Stimulated activated CD4-positive, alpha-beta T cell treated with anti-CD3 and anti-CD28 coated beads, Interleukin-2, amount 100 ng/mL, for 24 hours (primary cell): ENCODE data around the gene STS.
"Not testable (repeated sequence)": the region's sequence is repeated elsewhere in the genome, so short reads cannot be mapped to it uniquely, and the experiment has no call there.

Experiments
- DNase-seq, 2 donors: peaks; one replicate each; pipeline ENCODE4 v3.0.0-alpha.2; 2020

Gene STS

DNA sequence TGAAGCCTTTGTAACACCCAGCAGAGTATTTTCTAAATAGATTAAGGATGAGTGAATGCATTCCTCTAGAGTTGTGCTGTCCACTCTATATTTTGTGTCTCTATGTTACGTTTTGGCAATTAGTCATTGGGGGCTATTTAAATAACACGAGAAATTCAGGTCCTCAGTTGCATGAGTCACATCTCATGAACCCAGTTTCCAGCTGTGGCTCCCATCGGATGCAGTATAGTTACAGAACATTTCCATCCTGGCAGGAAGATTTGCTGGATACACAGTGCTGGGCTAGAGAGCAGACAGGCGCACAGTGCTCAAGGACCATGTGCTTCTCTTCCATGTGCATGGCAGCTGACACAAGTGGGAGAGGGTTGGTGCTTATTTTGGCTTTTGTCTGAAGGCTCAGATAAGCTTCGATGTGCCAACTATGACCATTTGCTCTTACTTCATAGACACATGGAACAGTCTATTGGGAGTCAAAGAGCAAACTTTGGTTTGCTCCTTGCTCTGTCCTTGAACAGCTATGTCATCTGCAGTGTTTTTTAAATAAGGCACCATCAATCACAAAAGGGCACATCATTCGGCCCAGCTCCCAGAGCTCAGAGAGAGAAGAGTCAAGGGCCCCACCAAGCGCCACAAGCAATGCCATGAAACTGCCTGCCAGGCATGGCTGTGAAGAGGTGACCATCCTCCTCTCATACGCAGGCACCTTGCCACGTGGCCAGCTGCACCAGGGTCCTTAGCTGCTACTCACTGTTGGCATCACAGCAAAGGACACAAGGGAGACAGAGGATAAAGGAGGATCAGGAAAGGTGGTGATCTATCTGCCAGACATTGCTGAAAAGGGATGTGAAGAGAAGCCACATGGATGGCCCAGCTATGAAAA, 8.1 kb upstream of the STS start:
- no peak for DNase-seq

DNA sequence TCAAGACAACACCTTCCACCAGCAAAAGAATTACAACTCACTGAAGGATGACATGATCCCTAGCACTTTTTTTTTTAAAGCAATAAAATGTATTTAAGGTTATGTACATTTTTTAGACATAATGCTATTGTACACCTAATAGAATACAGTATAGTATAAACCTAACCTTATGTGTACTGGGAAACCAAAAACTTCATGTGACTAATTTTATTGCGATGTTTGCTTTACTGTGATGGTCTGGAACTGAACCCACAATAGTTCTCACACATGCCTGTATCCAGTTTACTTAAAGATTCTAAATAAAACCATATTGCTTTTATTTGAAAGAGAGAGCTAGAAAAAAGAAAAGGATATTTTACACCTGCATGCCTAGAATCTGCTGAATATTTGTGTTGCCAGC, 4.4 kb upstream of the STS start:
- no peak for DNase-seq

GRCh38 chrX:7143941-7144525, 3.5 kb upstream of the STS start:
- no peak for DNase-seq

- no peak for DNase-seq
Observed at GRCh38 chrX:7145454-7145853, 2.1 kb upstream of the STS start.

DNA sequence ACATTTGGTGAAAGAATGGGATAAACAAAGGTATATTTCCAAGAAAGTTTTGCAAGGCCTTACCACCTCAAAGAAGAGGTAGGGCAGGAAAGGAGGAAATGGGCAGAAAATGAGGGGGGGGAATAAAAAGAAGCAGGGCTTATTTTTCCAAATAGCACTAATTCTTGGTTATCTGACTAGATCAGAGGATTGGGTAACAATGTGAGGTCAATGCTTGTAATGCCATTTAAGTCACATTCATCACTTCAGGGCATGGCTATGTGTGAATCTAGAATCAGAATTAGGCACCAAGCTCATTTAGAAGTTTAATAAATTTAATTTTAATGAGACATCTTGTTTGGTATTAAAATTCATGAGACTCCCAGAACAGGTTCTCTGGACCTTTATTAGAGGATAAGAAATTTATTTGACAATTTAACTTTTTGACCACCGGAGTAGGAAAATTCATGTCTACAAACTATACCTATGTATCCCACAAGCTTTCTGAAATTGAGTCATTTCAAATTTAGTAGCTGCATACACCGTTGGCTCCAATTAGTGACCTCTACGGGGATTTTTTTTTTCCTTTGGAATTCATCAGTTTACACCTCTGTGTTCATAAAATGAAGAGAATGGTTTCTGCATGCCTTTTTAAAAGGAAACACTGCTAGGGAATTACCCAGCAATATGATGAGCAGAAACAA, 1.4 kb upstream of the STS start:
- DNase-seq, result no peak

- peak in 1 of 2 donors; percentile 6 for DNase-seq
Observed at GRCh38 chrX:7146703-7147412, 654 bp upstream of the STS start.

DNA sequence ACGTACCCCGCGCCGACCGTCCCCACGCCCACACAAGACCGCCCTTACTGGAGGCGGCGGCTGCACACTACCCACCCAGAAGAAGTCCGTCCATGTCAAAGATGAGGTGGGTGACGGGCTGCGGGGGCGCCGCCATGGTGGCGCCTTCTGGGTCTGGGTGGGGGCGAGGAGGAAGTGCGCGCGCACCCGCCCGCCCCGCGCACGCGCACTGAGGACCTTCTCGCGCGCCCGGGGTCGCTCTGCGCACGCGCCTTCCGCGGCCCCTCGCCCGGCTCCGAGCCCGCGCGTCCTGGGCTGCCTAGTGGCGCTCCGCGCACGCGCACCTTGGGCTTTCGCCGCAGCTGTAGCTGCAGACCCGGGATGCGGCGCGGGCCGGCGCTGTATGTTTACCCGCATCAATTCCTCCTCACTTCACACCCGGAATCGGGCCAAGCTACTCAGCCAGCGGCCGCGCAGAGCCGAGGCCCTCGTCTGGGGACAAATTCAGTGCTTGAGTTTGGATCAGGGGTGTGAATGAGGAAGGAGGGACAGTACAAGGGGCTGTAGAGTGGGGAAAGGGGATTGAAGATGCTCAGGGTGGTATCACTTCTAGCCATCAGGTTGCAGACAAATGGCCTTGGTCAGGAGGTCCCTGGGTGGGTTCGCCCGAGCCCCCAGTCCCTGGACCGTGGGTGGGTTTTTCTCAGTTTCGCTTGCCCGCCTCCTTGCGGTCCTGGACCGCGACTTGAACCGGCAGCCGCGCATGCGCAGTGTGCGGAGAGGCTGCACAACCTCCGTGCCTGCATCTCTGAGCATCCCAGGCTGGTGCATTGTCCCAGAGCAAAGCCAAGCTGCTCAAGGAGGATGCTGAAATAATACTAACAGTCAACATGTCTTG, 704 bp downstream of the STS start, which contains the start of gene PUDP:
TSS of gene PUDP (minus strand) at position 176 of the 877 bp plus-strand sequence. CDS start at position 136, 40 bp downstream.
- peak; percentile 81 for DNase-seq

DNA sequence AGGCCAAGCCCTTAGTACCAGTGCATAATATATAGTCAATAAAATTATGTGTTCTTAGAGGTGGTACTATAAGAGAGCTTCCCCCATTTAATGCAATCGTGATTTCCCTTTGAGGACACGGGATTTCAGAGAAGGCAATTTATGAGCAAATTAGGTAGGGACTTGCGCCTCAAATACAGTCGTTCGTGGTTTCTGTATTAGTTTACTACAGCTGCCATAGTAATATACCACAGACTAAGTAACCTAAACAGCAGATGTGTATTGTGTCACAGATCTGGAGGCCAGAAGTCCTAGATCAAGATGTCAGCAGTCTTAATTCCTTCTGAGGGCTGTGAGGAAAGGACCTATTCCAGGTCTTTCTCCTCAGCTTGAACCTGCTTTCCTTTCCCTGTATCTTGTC, 1.9 kb downstream of the STS start:
- DNase-seq, result no peak

DNA sequence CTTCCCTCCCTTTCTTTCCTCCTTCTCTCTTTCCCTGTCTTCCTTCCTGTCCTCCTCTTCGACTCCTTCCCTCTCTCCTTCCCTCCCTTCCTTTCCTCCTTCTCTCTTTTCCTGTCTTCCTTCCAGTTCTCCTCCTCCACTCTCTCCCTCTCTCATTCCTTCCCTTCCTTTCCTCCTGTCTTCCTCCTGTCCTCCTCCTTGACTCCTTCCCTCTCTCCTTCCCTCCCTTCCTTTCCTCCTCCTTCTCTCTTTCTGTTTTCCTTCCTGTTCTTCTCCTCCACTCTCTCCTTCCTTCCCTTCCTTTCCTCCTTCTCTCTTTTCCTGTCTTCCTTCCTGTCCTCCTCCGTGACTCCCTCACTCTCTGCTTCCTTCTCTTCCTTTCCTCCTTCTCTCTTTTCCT, 5.7 kb downstream of the STS start:
- DNase-seq, result no peak

DNA sequence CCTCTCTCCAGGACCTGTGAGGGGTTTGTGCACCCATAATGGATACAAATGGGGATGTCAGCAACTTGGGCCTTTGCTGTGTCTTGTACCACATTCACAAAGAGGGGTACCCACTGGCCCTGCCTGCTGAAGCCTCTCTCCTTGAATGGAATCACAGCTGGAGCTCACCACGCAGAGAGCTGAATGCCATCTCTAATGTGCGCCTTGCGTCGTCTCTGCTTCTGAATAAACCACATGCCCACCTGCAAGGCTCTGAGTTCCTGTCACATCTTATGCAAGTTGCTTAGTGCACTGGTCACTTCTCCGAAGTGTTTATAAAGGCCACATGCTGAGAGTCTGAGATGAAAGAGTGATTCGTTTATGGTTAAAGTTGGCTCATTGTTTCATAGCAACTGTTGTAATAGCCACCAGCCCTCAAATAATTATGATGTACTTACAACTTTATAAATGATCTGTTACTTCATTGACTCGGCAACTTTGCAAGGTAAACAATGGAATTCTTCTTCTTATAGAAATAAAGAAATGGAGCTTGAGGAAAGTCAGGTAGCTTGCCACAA, 6.6 kb downstream of the STS start:
- no peak for DNase-seq

DNA sequence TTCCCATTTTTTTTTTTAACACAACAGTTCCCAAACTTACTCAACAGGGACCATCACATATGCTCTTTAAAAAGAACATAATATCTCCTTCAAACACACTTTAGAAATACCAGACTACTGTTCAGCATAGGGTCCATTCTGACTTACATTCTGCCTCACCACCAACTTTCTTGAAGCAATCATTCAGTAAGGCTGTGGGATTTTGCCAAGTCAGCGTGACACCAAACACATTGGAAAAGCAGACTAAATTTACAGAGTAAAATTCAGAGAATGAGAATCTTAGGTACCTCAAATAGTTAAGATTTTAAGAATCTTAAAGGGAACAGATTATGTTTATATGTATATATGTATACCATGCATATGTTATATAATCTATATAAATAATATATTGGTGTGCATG, 7.7 kb downstream of the STS start:
- no peak for DNase-seq

DNA sequence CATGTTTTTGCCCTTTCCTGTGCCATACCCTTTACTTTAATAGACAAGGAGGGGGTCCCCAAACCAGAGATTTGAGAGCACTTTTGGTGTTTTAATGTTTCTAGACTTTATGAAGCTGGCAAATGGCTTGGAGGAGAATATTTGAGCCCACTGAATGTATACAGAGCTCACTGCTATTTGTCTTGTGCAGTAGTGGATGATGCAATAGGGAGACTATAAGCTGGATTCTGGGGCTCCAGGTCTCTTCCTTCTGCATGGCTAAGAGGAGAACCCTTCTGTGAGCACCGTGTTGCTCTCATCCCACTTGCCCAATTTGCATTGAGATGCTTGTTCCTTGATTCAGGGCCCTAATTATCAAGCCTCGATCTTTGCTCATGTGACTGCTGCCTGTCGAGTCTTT, 9.4 kb downstream of the STS start:
- no peak for DNase-seq

GRCh38 chrX:7158468-7158990, 11.0 kb downstream of the STS start:
- DNase-seq, result no peak

GRCh38 chrX:7159149-7159861, 11.8 kb downstream of the STS start:
- no peak for DNase-seq

GRCh38 chrX:7163146-7163677, 15.7 kb downstream of the STS start:
- no peak for DNase-seq

GRCh38 chrX:7164174-7164573, 16.7 kb downstream of the STS start:
- no peak for DNase-seq

GRCh38 chrX:7168371-7168770, 20.9 kb downstream of the STS start:
- no peak for DNase-seq

DNA sequence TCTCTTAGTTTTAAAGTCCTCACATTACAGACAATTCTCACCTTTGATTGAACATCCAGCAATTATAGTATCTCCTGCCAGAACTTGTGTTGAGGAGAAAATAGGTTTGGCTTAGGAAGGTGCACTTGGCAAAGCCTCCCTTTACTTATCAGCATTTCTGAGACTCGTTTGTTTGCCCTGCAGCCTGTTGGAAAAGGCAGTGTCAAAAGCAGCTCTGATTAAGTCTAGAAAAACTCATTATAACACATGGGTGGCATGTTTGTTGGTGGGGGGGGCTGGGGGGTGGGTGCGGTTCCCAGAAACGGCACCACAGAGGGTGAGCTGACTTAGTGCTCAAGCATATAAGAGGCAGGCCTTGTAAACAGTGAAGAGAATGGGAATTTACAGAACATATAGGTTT, 22.1 kb downstream of the STS start:
- DNase-seq, result no peak

GRCh38 chrX:7170898-7171297, 23.4 kb downstream of the STS start:
- DNase-seq, result peak; percentile 30 to 32

GRCh38 chrX:7178859-7179258, 31.3 kb downstream of the STS start:
- DNase-seq, result not testable (repeated sequence)

- DNase-seq, result no peak
Observed at GRCh38 chrX:7179446-7179845, 31.9 kb downstream of the STS start.
